B cell (primary cell): ENCODE measurements around the gene HIPK4. TPM values are rescaled to one million over a fixed set of nuclear protein-coding genes. Genes with fewer than 3 reads are reported as not detected.

Source experiments
- ATAC-seq: fragments of 200-7000 bp; cut with Tn5 transposase; one replicate; pipeline ENCODE4 v1.10.0; 2021; ENCODE audit warnings: low read depth, mild to moderate bottlenecking, moderate number of reproducible peaks, moderate library complexity
- CTCF ChIA-PET: fragments of 350-600 bp; sonication (Branson Sonifier 250); formaldehyde crosslinking; loops from one replicate; lab custom pipeline; 2021; ENCODE audit warnings: antibody characterized with exemption, inconsistent platforms; lab: Charles Lee
- POLR2A ChIA-PET: fragments of 350-600 bp; sonication (Branson Sonifier 250); formaldehyde crosslinking; loops from one replicate; lab custom pipeline; 2021; ENCODE audit warnings: antibody characterized with exemption; lab: Charles Lee
- DNase-seq: peaks from one replicate; pipeline ENCODE4 v3.0.0; 2013
- H2AFZ ChIP-seq: 2 replicates; pipeline ENCODE4 v1.6.1; 2012; ENCODE audit warnings: mild to moderate bottlenecking, low read depth, low read length; ENCODE audit not compliant: insufficient read depth, poor library complexity, severe bottlenecking
- H3K27ac ChIP-seq, 2 donors: 1 replicate in 1 of 2; 2 replicates in 1 of 2; pipeline ENCODE4 v1.5.1; 2012 to 2013; ENCODE audit warnings: low read length in 2 of 2, mild to moderate bottlenecking in 2 of 2, moderate library complexity in 1 of 2
- H3K27me3 ChIP-seq, 4 experiments: fragments of 200-600 bp in 1 of 4; sonication (generic) in 1 of 4; replicated peaks in 1 of 4; 1 replicate in 2 of 4; 2 replicates in 2 of 4; pipeline versions ENCODE4 v1.6.1 to v1.7.0; 2013 to 2016; ENCODE audit warnings: low read length in 3 of 4, mild to moderate bottlenecking in 2 of 4, mixed read lengths in 1 of 4, moderate library complexity in 1 of 4; ENCODE audit not compliant: insufficient read depth in 4 of 4, control insufficient read depth in 3 of 4; ENCODE audit errors: control extremely low read depth in 1 of 4
- H3K36me3 ChIP-seq, 2 experiments: replicated peaks in 1 of 2; 1 replicate in 1 of 2; 2 replicates in 1 of 2; pipeline versions ENCODE4 v1.6.1 to v1.7.1; 2013; ENCODE audit warnings: low read length in 1 of 2; ENCODE audit not compliant: insufficient read depth in 2 of 2, control insufficient read depth in 1 of 2; ENCODE audit errors: control extremely low read depth in 1 of 2, extremely low read depth in 1 of 2
- H3K4me1 ChIP-seq, 2 donors: fragments of 200-600 bp in 1 of 2; sonication (generic) in 1 of 2; 1 replicate in 1 of 2; 2 replicates in 1 of 2; pipeline versions ENCODE4 v1.5.1 to v1.6.1; 2013 to 2017; ENCODE audit warnings: low read length in 2 of 2; ENCODE audit not compliant: control insufficient read depth in 2 of 2, insufficient read depth in 2 of 2
- H3K4me2 ChIP-seq: replicated peaks from 2 replicates; pipeline ENCODE3; 2012; ENCODE audit warnings: mild to moderate bottlenecking, low read depth, low read length; ENCODE audit not compliant: poor library complexity, severe bottlenecking
- H3K4me3 ChIP-seq, 5 experiments: fragments of 200-600 bp in 1 of 5; sonication (generic) in 1 of 5; 1 replicate in 3 of 5; 2 replicates in 2 of 5; pipeline versions ENCODE4 v1.5.1 to v1.7.0; 2011 to 2016; ENCODE audit warnings: low read length in 4 of 5, mild to moderate bottlenecking in 4 of 5, low read depth in 2 of 5, control low read depth in 1 of 5, moderate library complexity in 1 of 5; ENCODE audit not compliant: insufficient read depth in 1 of 5; ENCODE audit errors: control extremely low read depth in 1 of 5, extremely low read depth in 1 of 5
- H3K79me2 ChIP-seq: fragments of 200-600 bp; sonication (generic); one replicate; pipeline ENCODE4 v1.6.0; 2016; ENCODE audit warnings: low read length; ENCODE audit not compliant: control insufficient read depth, insufficient read depth
- H3K9ac ChIP-seq: fragments of 200-600 bp; sonication (generic); 2 replicates; pipeline ENCODE4 v1.6.1; 2017; ENCODE audit warnings: mild to moderate bottlenecking, low read length, moderate library complexity
- H3K9me3 ChIP-seq, 3 donors: one replicate each; pipeline versions ENCODE4 v1.6.1 to v1.7.1; 2013; ENCODE audit warnings: low read length in 2 of 3; ENCODE audit not compliant: control insufficient read depth in 2 of 3, insufficient read depth in 1 of 3; ENCODE audit errors: control extremely low read depth in 1 of 3
- H4K20me1 ChIP-seq: 2 replicates; pipeline ENCODE4 v1.6.0; 2012; ENCODE audit warnings: mild to moderate bottlenecking, low read length; ENCODE audit not compliant: insufficient read depth, control insufficient read depth, poor library complexity, severe bottlenecking
- H3K27ac Mint-ChIP-seq: one replicate; pipeline ENCODE4 v1.8.0; 2021; ENCODE audit warnings: mixed read lengths
- H3K27me3 Mint-ChIP-seq: one replicate; pipeline ENCODE4 v1.8.0; 2021; ENCODE audit warnings: mixed read lengths
- H3K4me1 Mint-ChIP-seq: one replicate; pipeline ENCODE4 v1.8.0; 2021; ENCODE audit warnings: mixed read lengths
- H3K4me3 Mint-ChIP-seq: one replicate; pipeline ENCODE4 v1.8.0; 2021; ENCODE audit warnings: mixed read lengths
- H3K9me3 Mint-ChIP-seq: one replicate; pipeline ENCODE4 v1.8.0; 2022; ENCODE audit warnings: mixed read lengths; ENCODE audit not compliant: insufficient read depth
- EZH2 ChIP-seq: IDR thresholded peaks from 2 replicates; pipeline ENCODE4 v1.6.1; 2012; ENCODE audit warnings: borderline replicate concordance, low read depth, mild to moderate bottlenecking, moderate library complexity, low read length; ENCODE audit not compliant: insufficient read depth, poor library complexity, severe bottlenecking
- WGBS: methylation state at CpG from one replicate; pipeline ENCODE4 v1.1.5; 2013; ENCODE audit warnings: missing lambda C conversion rate; ENCODE audit not compliant: insufficient coverage; 5-methylcytosine and 5-hydroxymethylcytosine counted together
- intact Hi-C: fragments of 100-400 bp; cut with micrococcal nuclease; formaldehyde crosslinking; loops from one replicate; pipeline ENCODE4 v1.10.0; 2022
- polyA plus RNA-seq: library from polyadenylated mRNA; depleted of rRNA; stranded (reverse); fragments of >200 nt; gene quantifications from 2 replicates; pipeline ENCODE4 v1.2.3, GENCODE V29; 2012
- total RNA-seq, 2 donors: library from RNA; stranded (reverse); fragments of 120-200 nt in 1 of 2; gene quantifications; 1 replicate in 1 of 2; 2 replicates in 1 of 2; pipeline versions ENCODE4 v1.2.3 to v1.2.4, GENCODE V29; 2013 to 2022
- TF ChIP-seq, protein P1 (sequence below): fragments of 200-600 bp; IDR thresholded peaks from one replicate; pipeline ENCODE4 v1.8.0; 2022; ENCODE audit warnings: antibody characterized with exemption, mild to moderate bottlenecking

The HIPK4 gene
- total and polyA plus RNA-seq, 2 donors (not counting 1 experiment from before 2014, with no cell fraction given): 0.04 to 0.20 TPM

DNA sequence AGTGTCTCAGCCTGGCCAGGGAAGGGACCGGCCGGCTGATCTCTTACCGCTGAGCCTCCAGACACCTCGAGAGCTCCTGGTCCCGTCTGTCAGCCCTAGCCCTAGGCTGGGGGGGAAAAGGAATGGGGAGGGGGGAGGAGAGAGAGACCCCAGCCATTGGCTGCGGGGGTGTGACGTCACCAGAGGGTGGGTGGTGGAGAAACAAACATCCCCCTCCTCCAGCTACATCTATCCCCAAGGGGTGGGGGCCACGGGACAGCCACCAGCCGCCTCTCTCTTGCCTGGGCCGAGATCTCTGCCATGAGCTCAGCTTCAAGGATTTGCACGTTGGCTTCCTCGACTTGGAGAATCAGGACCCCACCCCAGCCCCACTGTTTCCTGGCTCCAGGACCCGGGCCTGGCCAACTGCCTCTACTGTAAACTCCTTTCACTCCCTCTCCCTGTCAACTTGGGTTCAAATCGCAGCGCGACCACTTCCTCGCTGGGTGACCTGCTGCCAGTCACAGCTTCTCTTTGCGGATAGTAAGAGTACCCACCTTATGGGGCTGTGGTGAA lies 23.4 kb upstream of the HIPK4 start, which contains the start of gene PRX:
Gene PRX (minus strand): TSS at position 88 of the 555 bp plus-strand sequence. CDS start 5,446 bp downstream, outside the sequence.
- 0% methylated on average over 1 of the region's 18 CpGs for WGBS
- H3K4me1 ChIP-seq: peaks cover 12 to 33% of the 10 kb centered on the region in 2 donors
- ChIA-PET CTCF (interaction anchor here (1.0 kb wide), 1 partner anchor 8 kb away, joined by 5 read pairs; no protein-coding TSS in a partner anchor), POLR2A (no interaction called here)
- H3K9ac ChIP-seq: no peak within 1 kb of the TSS
- peaks cover 23% of the 10 kb centered on the region for H3K4me1 Mint-ChIP-seq
- H3K36me3 ChIP-seq: no peaks in the 10 kb centered on the region
- H4K20me1 ChIP-seq: no peaks in the 10 kb centered on the region
- H3K79me2 ChIP-seq: no peaks in the 10 kb centered on the region
- H3K9me3 Mint-ChIP-seq: no peaks in the 10 kb centered on the region
- intact Hi-C loops: no loop called here
- H3K27ac Mint-ChIP-seq: no peak within 1 kb of the TSS
- H3K27ac ChIP-seq: no peak within 1 kb of the TSS
- no peak within 1 kb of the TSS for H2AFZ ChIP-seq
- DNase-seq (no peak), ATAC-seq (no peak)
- TF ChIP-seq, protein P1, sequence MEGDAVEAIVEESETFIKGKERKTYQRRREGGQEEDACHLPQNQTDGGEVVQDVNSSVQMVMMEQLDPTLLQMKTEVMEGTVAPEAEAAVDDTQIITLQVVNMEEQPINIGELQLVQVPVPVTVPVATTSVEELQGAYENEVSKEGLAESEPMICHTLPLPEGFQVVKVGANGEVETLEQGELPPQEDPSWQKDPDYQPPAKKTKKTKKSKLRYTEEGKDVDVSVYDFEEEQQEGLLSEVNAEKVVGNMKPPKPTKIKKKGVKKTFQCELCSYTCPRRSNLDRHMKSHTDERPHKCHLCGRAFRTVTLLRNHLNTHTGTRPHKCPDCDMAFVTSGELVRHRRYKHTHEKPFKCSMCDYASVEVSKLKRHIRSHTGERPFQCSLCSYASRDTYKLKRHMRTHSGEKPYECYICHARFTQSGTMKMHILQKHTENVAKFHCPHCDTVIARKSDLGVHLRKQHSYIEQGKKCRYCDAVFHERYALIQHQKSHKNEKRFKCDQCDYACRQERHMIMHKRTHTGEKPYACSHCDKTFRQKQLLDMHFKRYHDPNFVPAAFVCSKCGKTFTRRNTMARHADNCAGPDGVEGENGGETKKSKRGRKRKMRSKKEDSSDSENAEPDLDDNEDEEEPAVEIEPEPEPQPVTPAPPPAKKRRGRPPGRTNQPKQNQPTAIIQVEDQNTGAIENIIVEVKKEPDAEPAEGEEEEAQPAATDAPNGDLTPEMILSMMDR: no peak
- TF ChIP-seq EZH2: no peak
- no peak within 1 kb of the TSS for H3K4me3 Mint-ChIP-seq
- H3K27me3 Mint-ChIP-seq: no peaks in the 10 kb centered on the region
- no peak within 1 kb of the TSS for H3K4me2 ChIP-seq
- no peaks in the 10 kb centered on the region for H3K9me3 ChIP-seq
- H3K4me3 ChIP-seq: no peak within 1 kb of the TSS
- H3K27me3 ChIP-seq: peaks cover 0 to 2% (median 0%) of the 10 kb centered on the region in 4 experiments

DNA sequence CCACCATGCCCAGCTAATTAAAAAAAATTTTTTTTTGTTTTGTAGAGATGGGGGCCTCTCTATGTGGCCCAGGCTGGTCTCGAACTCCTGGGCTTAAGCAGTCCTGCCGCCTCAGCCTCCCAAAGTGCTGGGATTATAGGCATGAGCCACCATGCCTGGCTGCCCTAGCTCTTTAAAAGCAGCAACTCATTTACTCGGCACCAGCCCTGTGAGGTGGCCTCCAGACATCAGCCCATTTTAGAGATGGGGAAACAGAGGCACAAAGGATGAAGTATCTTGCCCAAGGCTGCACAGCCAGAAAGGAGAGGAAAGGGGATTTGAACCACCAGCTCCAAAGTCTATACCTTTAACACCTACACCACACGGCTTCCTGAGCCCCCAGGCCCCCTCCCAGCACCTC lies 22.9 kb upstream of the HIPK4 start:
- peaks cover 13 to 38% of the 10 kb centered on the region in 2 donors for H3K4me1 ChIP-seq
- no peak overlapping the region for H2AFZ ChIP-seq
- Mint-ChIP-seq H3K27me3 (no peaks in the 10 kb centered on the region), H3K9me3 (no peaks in the 10 kb centered on the region), H3K27ac (no peak overlapping the region), H3K4me1 (peaks cover 28% of the 10 kb centered on the region), H3K4me3 (no peak overlapping the region)
- no peaks in the 10 kb centered on the region for H3K79me2 ChIP-seq
- no peak for ATAC-seq
- CTCF ChIA-PET: interaction anchor here (1.0 kb wide), 1 partner anchor 8 kb away, joined by 5 read pairs; no protein-coding TSS in a partner anchor
- no peak overlapping the region for H3K4me3 ChIP-seq
- no peaks in the 10 kb centered on the region for H4K20me1 ChIP-seq
- no peaks in the 10 kb centered on the region for H3K36me3 ChIP-seq
- POLR2A ChIA-PET: no interaction called here
- H3K9ac ChIP-seq: no peak overlapping the region
- H3K9me3 ChIP-seq: no peaks in the 10 kb centered on the region
- no peak for DNase-seq
- H3K27ac ChIP-seq: no peak overlapping the region
- 100% methylated on average over 1 of the region's 4 CpGs for WGBS
- intact Hi-C loops: no loop called here
- no peak overlapping the region for H3K4me2 ChIP-seq
- TF ChIP-seq, protein P1: no peak
- no peak for TF ChIP-seq EZH2
- H3K27me3 ChIP-seq: peaks cover 0 to 2% (median 0%) of the 10 kb centered on the region in 4 experiments
